Bronchial smooth muscle cell (primary cell): ENCODE results near the gene CAPN10. TPM values are rescaled to one million over a fixed set of nuclear protein-coding genes. Genes with fewer than 3 reads are reported as not detected.

Source experiments
- total RNA-seq: library from RNA; depleted of rRNA; stranded (reverse); fragments of >200 nt; gene quantifications from 2 replicates; pipeline ENCODE4 v1.2.1, GENCODE V29; 2014

The CAPN10 gene, protein sequence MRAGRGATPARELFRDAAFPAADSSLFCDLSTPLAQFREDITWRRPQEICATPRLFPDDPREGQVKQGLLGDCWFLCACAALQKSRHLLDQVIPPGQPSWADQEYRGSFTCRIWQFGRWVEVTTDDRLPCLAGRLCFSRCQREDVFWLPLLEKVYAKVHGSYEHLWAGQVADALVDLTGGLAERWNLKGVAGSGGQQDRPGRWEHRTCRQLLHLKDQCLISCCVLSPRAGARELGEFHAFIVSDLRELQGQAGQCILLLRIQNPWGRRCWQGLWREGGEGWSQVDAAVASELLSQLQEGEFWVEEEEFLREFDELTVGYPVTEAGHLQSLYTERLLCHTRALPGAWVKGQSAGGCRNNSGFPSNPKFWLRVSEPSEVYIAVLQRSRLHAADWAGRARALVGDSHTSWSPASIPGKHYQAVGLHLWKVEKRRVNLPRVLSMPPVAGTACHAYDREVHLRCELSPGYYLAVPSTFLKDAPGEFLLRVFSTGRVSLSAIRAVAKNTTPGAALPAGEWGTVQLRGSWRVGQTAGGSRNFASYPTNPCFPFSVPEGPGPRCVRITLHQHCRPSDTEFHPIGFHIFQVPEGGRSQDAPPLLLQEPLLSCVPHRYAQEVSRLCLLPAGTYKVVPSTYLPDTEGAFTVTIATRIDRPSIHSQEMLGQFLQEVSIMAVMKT
- 18.8 and 19.5 TPM in 2 replicates for total RNA-seq

DNA sequence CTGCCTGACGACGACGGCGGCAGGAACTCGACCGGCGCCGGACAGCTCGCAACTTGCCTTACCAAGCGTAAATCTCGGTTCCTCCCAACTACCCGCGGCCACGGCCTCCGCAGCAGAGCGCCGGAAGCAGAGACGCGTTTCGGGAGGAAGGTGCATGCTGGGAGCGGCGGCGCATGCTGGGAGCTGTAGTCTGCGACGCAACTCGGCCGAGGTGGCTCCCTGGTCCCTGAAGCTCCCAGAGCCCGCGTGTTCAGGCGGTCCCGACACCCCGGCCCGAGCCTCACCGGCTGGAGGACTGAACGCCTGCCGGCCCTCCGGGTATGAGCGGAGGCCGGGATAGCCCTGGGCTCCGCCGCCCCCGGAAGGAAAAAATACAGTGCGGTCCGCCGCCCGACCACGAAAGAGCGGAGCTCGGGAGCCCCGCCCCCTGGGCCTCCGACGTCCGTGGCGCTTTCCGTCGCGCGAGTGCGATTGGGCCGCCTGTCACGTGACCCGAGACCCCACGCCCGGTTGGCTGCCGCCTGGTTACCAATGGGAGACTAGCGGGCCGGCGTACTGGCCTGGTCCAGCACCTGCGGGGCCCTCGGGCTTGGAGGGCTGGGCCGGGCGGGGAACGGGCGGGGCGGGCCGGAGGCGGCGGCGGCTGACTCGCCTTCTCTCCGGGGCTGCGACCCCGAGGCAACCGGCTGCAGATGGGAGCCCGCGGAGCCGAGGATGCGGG, at the start of gene CAPN10:
Gene CAPN10, plus strand, starts transcription at position 537 of the 721 bp plus-strand sequence. Its CDS starts 178 bp downstream, at position 715.

GRCh38 chr2:240557808-240558207, 28.7 kb upstream of the CAPN10 start, which contains the start of gene ANKMY1:
Gene ANKMY1 (minus strand): TSS chr2:240557988. CDS start chr2:240557335, 653 bp downstream.

DNA sequence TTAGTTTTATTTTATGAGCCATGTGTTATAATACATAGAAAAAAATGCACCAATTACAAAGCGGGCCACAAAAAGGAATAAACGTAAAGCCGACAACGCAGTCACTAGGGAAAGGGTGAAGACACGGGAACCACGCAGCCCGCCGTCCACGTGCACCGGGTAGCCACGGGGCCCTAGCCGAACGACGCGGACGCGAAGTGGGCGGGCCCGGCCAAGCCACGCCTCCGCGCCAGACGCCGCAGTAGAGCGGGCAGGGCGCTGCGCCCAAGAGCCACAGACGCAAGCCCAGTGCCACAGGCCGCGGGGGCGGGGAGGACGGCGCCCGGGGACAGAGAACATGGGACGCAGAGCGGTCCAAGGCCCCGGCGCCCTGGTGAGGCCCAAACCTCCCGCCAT, 26.5 kb upstream of the CAPN10 start, which contains the start of gene DUSP28:
Gene DUSP28, plus strand, starts transcription at position 274 of the 396 bp plus-strand sequence. CDS start 328 bp downstream, outside the sequence.

DNA sequence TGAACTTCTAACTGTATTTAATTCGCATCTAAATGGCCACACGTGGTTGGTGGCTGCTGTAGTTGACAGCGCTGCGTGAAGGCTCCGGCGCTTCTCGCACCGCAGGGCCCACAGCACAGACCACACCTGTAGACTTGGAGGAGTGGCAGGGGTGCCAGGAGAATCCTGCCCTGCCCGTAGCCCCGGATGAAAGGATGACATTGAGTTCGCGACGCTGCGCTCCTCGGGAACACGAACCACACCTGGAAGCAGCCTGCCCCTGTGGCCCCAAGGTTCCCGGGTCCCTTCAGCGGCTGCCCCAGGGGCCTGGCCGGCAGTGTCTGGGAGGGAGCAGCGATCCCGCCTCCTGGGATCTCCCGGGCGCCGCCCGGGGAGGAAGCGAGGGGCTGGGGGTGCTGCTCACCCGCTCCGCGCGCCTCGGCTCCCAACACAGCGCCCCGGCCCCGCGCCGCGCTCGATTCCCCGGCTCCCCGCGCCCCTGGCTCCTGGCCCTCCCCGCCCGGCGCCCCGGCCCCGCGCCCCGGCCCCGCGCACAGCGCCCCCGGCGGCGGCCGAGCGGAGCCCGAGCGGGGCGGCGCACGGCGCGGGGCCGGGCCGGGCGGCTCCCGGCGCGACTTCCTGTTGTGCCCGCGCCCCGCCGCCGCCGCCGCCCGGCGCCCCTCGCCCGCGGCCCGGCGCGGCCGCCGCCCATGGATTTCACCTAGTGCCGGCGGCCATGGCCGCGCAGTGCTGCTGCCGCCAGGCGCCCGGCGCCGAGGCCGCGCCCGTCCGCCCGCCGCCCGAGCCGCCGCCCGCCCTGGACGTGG, 18.5 kb upstream of the CAPN10 start, which contains the start of gene RNPEPL1:
Gene RNPEPL1, plus strand, starts transcription at position 613 of the 806 bp plus-strand sequence. Its CDS starts 103 bp downstream, at position 716.

DNA sequence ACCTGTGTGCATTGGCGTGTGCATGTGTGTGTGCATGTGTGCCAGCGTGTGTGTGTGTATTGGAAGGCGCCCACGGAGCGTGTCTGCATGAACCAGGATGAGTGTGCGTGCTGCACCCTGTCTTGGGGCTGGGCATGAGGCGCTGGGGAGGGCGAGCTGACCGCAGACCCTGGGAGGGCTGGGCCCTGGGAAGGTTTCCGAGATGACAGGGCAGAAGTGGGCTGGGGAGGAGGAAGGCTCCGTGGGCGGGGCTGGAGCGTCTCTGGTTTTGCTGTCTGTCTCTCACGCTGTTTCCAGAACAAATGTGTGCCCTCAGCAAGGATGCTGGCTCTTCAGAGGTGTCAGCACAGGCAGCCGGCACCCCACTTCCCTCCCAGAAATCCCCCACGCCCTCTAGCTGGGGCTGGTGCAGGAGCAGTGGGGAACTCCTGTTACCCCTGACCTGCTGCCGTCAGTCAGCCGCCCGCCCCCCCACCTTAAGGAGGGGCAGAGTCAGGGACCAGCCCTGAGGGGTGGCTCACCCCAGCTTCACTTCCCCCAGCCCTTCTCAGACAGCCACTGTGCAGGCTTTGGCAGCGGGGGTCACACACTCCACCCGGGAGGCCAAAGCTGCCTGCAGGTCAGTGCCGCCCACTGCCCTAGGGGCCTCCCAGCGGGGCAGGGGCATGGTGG, 38.6 kb downstream of the CAPN10 start, which contains the start of gene GPR35:
Gene GPR35, plus strand, starts transcription at position 531 of the 672 bp plus-strand sequence. CDS start 4,473 bp downstream, outside the sequence.

Other genes starting within 250 kb of the CAPN10 start
- gene GPC1, start 151.1 kb upstream of the CAPN10 start, total RNA-seq = 61.6 and 68.6 TPM in 2 replicates
- gene ANKMY1, start 28.7 kb upstream of the CAPN10 start, total RNA-seq = 4.8 and 4.9 TPM in 2 replicates
- 2.0 and 2.4 TPM in 2 replicates for gene DUSP28, start 26.4 kb upstream of the CAPN10 start, total RNA-seq
- 4.5 and 7.7 TPM in 2 replicates for gene RNPEPL1, start 18.2 kb upstream of the CAPN10 start, total RNA-seq
- 0.32 and 0.52 TPM in 2 replicates for gene GPR35, start 38.7 kb downstream of the CAPN10 start, total RNA-seq
- not detected in 2 replicates for gene AQP12B, start 96.2 kb downstream of the CAPN10 start, total RNA-seq
- not detected in 2 replicates for gene AQP12A, start 105.1 kb downstream of the CAPN10 start, total RNA-seq
- under 0.01 TPM in 1 of 2 replicates, not detected in the other for gene KIF1A, start 233.5 kb downstream of the CAPN10 start, total RNA-seq